GM12874 (cell line): ENCODE data around the gene ZNF512.

Source experiments
- TF ChIP-seq, protein P1 (sequence below): IDR thresholded peaks from 2 replicates; pipeline ENCODE4 v1.5.1; 2011; ENCODE audit warnings: low read depth, mild to moderate bottlenecking, control low read depth, low read length, moderate library complexity; ENCODE audit not compliant: insufficient read depth

The ZNF512 gene

DNA sequence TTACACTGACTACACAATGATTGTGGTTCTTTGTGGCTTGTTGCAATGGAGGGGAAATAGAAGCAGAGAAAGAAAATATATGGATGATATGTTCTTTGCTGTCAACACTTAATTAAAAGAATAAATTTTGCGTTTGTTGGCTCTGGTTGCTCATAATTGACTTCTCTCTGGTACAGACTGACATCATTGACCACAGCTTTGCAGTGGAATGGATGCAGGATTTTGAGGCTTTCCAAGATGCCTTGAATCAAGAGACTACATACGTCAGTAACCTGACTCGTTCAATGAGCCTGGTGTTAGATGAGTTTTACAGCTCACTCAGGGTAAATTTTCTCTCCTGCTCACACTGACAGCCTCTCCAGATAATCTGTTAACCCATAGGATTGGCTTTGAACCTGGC is 55.9 kb downstream of the ZNF512 start:
- TF ChIP-seq, protein P1, sequence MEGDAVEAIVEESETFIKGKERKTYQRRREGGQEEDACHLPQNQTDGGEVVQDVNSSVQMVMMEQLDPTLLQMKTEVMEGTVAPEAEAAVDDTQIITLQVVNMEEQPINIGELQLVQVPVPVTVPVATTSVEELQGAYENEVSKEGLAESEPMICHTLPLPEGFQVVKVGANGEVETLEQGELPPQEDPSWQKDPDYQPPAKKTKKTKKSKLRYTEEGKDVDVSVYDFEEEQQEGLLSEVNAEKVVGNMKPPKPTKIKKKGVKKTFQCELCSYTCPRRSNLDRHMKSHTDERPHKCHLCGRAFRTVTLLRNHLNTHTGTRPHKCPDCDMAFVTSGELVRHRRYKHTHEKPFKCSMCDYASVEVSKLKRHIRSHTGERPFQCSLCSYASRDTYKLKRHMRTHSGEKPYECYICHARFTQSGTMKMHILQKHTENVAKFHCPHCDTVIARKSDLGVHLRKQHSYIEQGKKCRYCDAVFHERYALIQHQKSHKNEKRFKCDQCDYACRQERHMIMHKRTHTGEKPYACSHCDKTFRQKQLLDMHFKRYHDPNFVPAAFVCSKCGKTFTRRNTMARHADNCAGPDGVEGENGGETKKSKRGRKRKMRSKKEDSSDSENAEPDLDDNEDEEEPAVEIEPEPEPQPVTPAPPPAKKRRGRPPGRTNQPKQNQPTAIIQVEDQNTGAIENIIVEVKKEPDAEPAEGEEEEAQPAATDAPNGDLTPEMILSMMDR: no peak

DNA sequence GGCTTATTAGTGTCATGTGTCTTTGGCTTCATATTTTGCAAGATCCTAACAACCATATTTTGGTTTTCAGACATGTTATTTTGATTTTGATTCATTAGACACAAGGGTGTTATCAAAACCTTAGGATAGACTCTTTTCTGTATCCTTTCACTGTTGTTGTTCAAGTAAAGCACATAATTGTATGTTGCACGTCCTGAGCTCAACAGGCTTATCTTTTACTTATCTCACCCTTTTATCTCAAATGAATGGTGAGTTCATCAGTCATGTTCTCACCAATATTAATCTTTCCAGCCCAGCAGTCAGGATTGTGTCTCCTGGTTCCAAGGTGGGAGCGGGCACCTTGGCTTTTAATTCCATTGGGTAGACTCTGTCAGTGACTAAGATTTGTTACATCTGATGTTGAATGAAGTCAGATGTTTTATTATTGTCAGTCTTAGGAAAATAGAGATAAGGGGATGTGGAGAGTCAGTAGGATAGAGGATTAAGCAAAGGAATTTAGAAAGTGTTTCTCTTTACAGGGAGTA is 57.9 kb downstream of the ZNF512 start:
- TF ChIP-seq, protein P1: no peak

DNA sequence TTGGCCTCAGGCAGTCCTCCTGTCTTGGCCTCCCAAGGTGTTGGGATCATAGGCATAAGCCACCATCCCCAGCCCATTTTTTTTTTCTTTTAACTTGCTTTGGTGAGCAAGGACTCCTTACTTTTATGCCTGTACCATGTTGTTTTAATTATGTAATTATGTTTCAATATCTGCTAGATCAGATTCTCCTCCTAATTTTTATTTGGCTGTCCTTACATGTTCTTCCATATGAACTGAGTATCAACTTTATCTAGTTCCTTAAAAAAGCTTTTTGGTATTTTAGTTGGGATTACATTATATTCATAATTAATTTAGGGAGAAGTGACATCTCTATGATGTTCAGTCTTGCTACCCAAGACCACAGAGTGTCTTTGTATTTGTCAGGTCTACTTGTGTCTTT is 62.4 kb downstream of the ZNF512 start:
- TF ChIP-seq, protein P1: no peak

DNA sequence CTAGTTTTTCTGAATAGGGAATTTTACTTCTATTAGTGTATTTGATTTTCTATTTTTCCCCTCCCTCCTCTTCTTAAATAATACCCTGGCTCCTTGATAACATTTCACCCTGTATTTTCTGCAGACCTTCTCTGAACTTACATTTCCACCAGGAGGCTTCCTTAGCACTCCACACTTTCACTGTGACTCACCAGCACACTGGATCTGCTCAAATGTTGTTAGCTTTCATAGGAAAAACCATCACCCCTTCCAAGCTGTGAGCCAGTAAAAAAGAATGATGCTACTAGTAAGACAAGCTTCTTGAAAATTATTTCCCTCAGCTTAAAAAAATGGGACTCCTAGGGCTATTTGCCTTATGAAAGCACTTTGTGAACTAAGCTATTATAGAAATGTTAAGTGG is 64.4 kb downstream of the ZNF512 start:
- TF ChIP-seq, protein P1: no peak

DNA sequence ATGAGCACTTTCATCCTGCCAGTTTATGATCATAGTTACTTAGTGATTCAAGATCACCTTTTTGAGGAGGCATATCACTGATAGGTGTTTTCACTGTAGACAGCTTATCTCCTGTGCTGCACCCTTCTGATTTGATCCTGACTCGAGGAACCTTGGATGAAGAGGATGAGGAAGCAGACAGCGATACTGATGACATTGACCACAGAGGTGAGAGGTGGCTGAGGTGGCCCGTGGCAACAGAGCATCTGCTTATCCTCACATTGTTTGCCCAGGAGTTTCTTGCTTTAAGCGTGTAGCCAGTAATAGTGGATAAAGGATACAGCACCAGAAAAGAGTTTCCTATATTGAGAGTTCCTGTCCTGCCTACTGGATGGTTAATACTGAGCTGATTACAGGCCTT is 64.9 kb downstream of the ZNF512 start:
- TF ChIP-seq, protein P1: no peak

DNA sequence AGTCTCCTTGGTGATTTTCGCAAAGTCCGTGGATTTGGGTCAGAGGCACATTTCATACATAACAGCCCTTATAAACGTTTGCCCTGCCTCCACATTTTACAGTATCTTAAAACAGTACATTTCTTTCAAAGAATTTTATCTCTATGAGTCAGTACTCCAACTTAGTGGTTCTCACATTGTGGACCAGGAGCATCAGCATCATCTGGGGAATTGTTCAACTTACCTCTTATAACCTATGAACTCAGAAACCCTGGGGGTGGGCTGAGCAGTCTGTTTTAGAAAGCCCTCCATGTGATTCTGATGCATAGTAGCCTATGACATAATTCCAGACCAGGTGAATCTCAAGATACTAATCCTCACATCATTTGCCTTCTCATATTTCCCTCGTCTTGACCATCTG is 68.2 kb downstream of the ZNF512 start:
- TF ChIP-seq, protein P1: no peak

DNA sequence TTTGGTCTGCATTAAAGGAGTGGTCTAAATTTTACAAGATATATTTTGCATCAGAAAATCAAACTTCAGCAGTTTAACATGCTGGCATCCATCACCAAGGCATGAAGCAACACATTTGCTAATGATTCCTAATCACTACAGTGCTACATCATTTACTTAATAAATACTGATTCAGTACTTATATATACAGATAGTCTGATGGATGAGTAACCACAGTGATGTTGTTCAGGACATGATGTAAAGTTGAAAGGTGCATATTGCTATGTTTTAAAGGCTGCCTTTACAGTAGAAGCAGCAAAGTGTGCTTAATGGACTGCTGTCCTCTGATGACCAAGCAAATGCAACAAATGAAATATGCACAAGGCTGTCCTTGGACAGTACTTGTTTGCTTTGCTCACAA is 69.5 kb downstream of the ZNF512 start:
- TF ChIP-seq, protein P1: no peak
